HG02588 (cell line): ENCODE measurements around the gene TNFAIP1.

Experiments used
- ATAC-seq: cut with Tn5 transposase; IDR thresholded peaks from one replicate; pipeline ENCODE4 v1.9.1; 2021; ENCODE audit warnings: mild to moderate bottlenecking, moderate library complexity; ENCODE audit not compliant: unreplicated experiment

The TNFAIP1 gene

DNA sequence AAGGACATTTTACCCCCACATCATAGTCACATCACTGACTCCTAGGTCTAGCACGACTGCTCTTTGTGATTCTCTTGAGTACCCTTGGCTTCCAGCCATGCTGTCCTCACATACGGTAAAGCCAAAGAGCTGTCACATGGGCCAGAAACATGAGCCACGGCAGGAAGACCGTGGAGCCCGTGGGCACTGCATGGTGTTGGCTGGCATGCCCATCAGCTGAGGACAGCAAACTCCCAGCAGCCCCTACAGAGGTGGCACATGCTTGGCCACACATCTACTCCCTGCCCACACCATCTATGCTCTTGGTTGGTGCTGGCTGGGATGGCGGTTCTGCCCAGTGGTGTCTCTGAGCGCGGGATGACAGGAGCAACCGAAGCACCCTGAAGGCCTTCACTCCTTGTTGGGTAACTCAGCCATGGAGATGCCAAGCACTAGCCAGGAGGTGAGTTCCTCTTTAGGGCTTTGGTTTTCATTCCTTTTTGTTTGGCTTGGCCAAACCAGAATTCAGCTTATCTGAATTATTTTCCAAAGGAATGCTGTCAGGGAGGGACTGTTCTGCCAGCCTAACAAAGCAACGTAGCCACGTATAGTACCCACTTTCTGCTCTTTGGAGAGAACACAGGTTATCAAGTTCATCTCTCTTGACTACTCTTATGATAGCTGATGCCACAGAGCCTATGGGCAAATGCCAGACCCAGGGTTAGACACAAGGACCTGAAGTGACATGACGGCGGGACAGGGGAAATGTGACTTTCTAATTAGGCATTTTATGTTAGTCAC is 10.0 kb downstream of the TNFAIP1 start:
- no peak for ATAC-seq

DNA sequence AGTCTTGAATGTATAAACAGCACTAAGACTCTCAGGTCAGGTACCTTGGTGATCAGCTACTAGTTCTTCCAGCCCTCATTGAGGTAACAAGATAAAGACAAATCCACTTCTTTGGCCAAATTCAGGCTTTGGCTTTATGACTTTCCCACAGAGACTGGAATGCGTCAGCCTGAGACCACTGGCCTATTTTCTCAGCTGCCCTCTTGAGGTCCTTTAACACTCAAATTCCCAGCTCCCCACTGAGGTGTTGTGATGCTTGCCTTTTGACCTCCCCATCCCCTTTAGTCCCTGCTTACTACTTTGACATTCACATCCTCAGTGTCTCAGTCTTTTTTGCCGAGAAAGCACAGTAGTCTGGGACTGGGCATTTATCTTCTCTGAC is 10.6 kb downstream of the TNFAIP1 start:
- ATAC-seq, result no peak

- no peak for ATAC-seq
These were observed 11.2 kb downstream of the TNFAIP1 start for GRCh38 chr17:28346746-28347246.

DNA sequence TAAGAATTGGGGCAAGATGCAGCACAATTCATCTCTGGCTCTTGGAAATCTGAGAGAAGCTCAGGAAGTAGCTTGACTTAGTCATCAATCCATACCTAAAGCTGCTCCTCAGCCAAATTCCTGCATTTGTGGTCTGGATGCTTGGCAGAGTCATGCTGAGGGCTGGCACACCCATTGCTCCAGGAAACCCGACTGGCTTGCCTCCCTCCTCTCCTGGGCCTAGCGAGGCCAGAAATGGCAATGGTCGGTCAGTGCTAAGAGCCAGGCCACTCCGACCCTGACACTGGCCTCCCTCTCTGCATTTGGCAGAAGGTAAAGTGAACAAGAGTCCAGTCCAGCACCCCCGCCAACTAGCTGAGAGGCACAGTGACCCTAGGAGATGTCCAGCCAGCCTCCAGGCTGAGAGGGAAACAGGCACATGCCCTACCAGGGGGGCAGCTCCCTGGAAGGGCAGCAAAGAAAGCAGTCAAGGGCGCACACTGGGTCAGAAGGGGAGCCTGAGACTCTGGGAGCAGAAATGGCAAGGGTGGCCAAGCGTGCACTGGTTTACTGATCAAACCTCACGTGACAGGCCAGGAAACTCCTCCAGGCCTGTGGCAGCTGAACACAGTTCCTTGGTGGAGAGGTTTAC is 11.8 kb downstream of the TNFAIP1 start:
- ATAC-seq, result no peak

DNA sequence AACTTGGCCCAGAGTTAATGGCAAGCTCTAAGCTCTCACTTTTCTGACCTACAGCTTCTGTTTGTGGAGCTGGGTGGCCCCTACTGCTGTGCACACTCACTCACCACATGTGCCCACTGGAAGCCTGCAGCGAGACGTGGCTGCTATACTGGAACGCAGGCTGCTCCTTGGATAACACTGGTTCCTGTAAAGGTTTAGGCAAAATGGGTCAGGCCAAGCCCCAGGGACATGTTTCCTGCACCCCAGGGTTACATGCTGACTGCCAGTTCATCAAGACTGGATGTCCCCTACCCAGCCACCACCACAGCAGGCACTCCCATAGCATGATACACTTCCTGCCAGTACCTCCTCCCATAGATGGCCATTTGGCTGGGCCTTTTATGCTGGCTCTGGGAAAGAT is 13.4 kb downstream of the TNFAIP1 start:
- ATAC-seq, result no peak

DNA sequence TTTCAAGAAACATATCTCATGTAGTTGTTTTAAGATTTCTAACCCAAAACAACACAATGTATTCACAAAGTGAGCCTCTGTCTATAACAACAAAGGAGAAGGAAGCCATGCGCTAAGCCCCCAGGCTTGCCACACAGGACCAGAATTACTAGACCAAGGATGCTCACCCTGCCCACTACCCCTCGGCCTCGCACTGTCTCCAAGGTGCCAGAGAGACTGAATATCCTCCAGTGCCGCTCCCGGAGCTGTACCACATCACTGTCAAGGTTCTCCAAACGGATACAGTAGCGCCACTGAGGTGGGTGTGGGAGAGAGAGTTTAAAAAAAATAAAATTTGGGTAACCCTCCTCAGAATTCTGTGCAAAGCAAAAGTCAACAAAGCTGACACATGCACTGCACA is 14.7 kb downstream of the TNFAIP1 start:
- ATAC-seq, result no peak

DNA sequence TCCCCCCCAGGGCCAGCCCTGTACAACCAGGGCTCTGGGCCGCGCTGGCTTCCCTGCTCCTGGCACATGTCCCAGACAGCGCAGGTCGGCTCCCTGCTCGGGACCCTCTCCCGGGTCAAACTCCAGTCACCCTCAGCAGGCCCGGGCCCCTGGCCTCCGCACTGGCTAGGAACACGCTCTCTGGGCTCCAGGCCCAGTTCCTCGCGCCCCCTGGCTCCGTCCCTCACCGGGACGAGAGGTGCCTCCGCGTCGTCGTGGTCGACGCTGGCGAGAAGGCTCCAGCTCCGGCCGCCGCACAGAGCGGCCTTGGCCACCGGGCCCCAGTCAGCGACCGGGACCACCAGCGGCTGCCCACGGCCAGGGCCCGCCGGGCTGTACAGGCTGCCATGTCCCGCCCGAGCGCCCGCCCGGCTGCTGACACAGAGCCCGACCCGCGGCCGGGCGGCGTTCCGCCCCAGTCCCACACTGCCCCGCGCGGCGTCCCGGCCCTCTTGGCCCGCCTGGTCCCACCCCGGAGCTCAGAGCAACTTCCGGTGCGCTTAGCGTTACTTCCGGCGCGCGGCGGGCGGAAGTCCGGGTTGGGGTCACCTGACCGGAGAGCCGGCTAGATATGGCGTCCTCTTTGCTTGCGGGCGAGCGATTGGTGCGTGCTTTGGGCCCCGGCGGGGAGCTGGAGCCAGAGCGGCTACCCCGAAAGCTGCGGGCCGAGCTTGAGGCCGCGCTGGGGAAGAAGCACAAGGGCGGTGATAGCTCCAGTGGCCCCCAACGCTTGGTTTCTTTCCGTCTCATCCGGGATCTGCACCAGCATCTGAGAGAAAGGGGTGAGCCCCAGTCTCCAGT is 21.7 kb downstream of the TNFAIP1 start, which contains the start of gene POLDIP2:
TSS of gene POLDIP2 (minus strand) at position 467 of the 840 bp plus-strand sequence. CDS start at position 388, 79 bp downstream.
- peak; percentile 95 for ATAC-seq

GRCh38 chr17:28357901-28358197 is 22.3 kb downstream of the TNFAIP1 start:
- no peak for ATAC-seq

- no peak for ATAC-seq
These were observed 27.6 kb downstream of the TNFAIP1 start for GRCh38 chr17:28363186-28363585.

DNA sequence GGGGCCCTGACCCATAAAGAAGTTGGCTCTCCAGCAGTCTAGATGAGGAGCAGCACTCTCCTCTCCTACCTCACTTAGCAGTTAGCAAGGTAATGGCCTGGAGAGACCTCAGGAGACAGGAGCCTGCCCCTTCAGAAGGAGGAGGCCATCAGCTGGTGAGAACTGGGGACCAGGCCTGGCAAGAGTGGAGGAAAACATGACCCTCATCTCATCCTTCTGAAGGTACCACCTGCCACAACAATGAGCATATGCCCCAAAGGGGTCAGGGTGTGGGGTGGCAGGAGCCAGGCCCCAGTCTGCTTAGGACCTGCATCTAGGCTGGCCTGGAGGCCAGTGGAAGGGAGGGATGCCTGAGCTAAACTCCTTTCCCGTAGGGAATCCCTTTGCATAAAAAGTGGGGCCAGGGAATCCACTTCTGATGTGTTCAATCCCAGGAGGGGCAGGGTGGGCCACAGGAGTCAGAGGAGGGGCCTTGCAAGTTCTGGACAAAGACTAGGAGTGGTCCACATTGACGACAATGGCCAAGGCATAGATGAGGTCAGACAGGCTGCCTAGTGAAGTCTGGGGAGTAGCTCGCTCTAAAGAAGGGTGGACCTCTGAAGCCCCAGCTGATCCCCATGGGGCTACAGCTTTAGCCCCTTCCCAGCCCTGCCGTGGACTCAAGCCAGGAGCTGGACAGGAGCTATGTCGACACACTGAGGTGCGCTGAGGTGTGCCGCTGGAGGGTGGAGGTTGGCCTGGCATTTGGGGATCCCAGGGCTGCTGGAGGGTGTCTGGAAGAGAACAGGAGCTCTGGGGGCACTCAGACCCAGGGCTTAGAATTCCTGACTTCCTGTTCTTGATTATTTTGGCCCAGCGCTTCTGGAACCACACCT is 28.5 kb downstream of the TNFAIP1 start:
- ATAC-seq, result no peak

- no peak for ATAC-seq
These were observed 29.3 kb downstream of the TNFAIP1 start, which contains the start of gene SEBOX for GRCh38 chr17:28364665-28365363. TSS of gene SEBOX (minus strand) at chr17:28365199. CDS start at chr17:28365151, 48 bp downstream.

GRCh38 chr17:28365487-28365886 is 29.9 kb downstream of the TNFAIP1 start:
- ATAC-seq, result no peak

DNA sequence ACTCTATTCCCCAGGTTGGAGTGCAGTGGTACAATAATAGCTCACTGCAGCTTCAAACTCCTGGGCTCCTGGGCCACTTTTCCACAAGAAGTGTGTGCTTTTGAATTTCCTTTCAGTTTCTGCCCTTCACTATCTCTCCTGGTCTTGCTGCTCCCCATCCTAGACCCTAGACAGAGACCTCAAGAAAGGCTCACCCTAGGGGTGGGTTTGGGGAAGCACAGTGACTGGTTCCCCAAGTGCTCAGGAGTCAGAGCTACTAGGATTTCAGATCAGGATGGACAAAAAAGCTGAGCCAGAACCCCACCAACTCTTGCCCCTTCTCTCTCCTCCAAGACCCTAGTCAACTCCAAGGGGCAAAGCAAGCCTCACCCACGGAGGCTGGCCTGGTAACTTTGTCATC is 31.0 kb downstream of the TNFAIP1 start:
- ATAC-seq, result no peak

- no peak for ATAC-seq
These were observed 32.2 kb downstream of the TNFAIP1 start for GRCh38 chr17:28367641-28368305.

DNA sequence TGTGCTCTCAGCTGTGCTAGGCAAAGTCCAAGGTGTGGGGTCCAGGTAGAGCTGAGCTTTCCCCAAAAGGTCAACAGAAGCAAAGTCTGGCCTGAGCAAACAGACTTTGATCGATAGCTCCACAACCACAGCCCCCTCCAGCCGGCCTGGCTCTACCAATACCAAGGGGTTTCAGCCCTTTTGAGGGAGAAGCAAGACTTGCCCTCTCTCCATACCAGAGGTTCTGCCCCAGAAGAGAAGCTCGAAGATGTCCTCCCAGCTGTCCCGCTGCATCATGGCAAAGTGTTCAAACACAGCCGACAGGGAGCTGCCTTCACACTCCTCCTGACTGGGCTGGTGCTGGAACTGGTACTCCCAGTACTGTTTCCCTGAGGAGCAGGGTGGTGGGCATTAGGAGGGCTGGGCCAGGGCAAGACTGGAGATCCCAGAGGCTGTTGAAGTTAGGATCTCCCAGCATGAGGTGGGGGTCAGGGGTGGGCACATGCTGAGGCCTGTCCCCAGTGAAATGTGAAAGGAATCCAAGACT is 32.8 kb downstream of the TNFAIP1 start:
- no peak for ATAC-seq

DNA sequence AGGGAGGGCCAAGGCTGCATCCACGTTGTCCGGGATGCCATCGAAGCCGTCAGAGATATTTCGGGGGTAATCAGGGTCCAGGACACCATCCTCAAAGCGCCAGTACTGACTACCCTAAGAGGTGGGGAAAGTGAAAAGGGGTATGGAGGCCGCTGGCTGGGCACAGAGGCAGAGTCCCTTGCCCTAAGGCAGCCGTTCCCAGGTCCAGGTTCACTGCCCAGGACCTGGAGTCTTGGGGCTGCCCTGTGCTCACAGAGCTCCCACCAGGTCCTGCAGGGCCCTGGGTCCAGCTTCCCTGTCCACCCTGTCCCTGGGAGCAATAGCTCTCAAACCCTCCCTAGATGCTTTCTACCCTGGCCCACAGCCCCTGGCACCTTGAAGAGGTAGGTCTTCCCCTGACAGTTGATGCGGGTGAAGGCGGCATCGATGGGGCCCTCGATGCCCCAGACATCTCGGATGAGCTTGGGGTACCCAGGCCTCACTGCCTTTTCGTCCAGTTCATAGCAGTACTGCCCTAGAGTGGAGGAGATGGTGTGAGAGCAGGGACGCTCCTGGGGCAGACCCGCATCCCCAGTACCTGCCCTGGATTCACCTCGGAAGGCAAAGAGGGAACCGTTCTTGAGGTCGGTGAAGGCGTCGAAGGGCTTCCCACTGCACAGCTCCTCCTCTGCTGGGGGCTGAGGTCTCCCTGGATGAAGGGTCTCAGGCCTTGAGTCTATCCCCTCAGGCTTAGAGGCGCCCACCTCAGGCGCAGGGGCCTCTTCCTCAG is 33.5 kb downstream of the TNFAIP1 start:
- no peak for ATAC-seq

DNA sequence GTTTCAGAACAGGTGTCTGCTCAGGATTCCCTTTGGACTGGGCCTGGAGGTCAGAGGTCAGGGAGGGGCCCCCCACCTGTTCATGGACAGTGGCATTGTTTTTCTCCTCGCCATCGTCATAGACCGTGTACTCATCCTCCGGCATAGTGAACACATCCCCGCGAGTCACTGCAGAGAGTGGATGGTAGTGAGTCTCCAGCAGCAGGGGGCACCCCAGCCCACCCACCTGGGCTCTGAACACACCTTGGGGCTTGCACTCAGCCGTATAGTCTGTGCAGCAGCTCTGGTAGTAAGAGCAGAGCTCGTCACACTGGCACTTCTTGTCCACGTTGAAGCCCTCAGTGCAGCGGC is 34.1 kb downstream of the TNFAIP1 start:
- no peak for ATAC-seq

DNA sequence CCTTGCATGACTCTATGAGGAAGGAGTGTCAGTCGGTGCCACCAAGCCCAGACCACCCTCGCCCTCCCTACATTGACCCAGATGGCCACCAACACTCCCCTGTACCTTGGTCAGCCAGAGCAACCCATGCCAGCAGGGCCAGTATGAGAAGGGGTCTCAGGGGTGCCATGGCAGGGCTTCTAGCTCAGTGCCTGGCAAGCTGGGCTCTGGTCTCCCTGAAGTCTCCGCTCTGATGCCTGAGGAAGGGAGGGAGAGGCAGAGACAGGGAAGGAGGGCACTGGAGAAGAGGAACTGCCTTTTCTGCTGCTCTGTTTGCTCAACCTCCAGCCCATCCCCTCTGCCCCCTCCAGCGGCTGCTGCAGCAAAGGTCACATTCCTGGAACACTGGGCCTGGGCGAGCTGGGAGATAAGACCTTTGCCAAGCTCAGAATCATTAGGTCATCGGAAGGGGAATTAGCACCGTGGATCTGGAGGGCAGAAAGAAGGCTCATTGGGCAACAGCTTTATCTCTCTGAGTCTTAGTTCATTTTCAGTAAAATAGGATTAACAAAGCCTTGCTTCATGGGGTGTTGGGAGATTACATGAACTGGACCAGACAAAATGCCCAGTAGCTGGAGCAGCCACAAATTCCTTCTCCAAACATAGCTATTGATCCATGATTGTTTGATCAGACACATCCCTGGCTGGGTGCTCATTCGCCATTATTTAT is 34.6 kb downstream of the TNFAIP1 start, which contains the start of gene VTN:
TSS of gene VTN (minus strand) at position 273 of the 709 bp plus-strand sequence. CDS start at position 169, 104 bp downstream.
- no peak for ATAC-seq
